Mesothelial cell of epicardium (in vitro differentiated cells): ENCODE data around the gene RAB25. TPM values are rescaled to one million over a fixed set of nuclear protein-coding genes. Genes with fewer than 3 reads are reported as not detected.

Experiments
- DNase-seq, 2 experiments: peaks; one replicate each; pipeline ENCODE4 v3.0.0; 2021; ENCODE audit warnings: low spot score in 2 of 2; ENCODE audit not compliant: unreplicated experiment in 2 of 2
- H3K27ac Mint-ChIP-seq: 2 replicates; pipeline ENCODE4 v1.8.0; 2021; ENCODE audit warnings: mixed read lengths
- H3K27me3 Mint-ChIP-seq: 2 replicates; pipeline ENCODE4 v1.8.0; 2021; ENCODE audit warnings: low read depth, mixed read lengths
- H3K36me3 Mint-ChIP-seq: 2 replicates; pipeline ENCODE4 v1.8.0; 2021; ENCODE audit warnings: mixed read lengths
- H3K4me1 Mint-ChIP-seq: 2 replicates; pipeline ENCODE4 v1.8.0; 2021; ENCODE audit warnings: mixed read lengths
- H3K4me3 Mint-ChIP-seq: 2 replicates; pipeline ENCODE4 v1.8.0; 2021; ENCODE audit warnings: mild to moderate bottlenecking, moderate library complexity, mixed read lengths
- H3K9me3 Mint-ChIP-seq: 2 replicates; pipeline ENCODE4 v1.8.0; 2021; ENCODE audit warnings: mixed read lengths
- CTCF ChIP-seq: fragments of 200-600 bp; sonication (generic); IDR thresholded peaks from one replicate; pipeline ENCODE4 v1.5.0; 2021; ENCODE audit warnings: antibody characterized with exemption; ENCODE audit not compliant: unreplicated experiment
- total RNA-seq: library from RNA; stranded (reverse); gene quantifications from 3 replicates; pipeline ENCODE4 v1.2.1, GENCODE V29; 2021

Gene RAB25
- total RNA-seq, 1 donor from 2014 or later: 51.1 TPM

- peak overlapping the region; percentile 99 for H3K27ac Mint-ChIP-seq
These were observed 42.6 kb downstream of the RAB25 start for GRCh38 chr1:156103521-156103947.

DNA sequence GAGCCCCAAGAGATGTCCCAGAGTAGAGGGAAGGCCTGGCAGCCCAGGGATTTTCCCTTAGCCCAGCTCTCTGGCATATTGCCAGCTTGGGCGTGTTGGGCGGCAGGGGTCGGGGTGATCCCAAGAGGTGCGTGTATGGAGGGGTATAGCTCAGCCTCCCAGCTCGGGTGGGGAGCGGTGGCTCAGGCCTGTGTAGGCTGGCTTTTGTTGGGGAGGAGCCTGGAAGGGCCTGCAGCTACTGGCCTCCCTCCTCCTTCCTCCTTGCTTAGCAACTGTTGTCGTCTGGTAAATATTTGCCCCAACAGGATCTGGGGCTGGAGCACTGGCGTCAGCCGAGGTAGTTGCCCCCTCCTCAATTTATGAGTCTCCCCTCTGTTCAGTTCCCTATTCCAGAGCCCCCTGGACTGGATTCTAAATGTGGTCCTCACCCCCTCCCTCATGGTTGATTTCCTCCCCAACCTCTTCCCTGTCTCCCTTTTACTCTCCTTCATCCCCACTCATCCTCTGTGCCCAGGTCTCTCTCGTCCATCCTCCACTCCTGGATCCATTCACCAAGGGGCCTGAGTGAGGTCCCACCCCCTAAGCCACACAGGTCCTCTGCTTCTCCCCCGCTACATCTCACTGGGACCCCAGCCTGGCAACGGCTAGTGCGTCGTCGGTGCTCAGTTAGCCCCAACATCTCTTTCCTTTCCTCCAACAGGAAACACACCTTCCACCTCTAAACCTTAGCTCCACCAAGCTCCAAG is 43.3 kb downstream of the RAB25 start:
- Mint-ChIP-seq H3K4me3 (peak overlapping the region; percentile 29), H3K36me3 (no peaks in the 10 kb centered on the region), H3K4me1 (peaks cover 62% of the 10 kb centered on the region), H3K27ac (peak overlapping the region; percentile 99), H3K9me3 (no peaks in the 10 kb centered on the region), H3K27me3 (no peaks in the 10 kb centered on the region)
- DNase-seq: peak in 1 of 2 experiments; percentile 78
- TF ChIP-seq CTCF: no peak

More at GRCh38 chr1:156103521-156103947, 42.6 kb downstream of the RAB25 start:
- Mint-ChIP-seq H3K4me1 (peaks cover 62% of the 10 kb centered on the region), H3K4me3 (no peak overlapping the region), H3K27me3 (no peaks in the 10 kb centered on the region), H3K36me3 (no peaks in the 10 kb centered on the region), H3K9me3 (no peaks in the 10 kb centered on the region)
- no peak for DNase-seq
- TF ChIP-seq CTCF: no peak

- Mint-ChIP-seq H3K27ac (peak overlapping the region; percentile 99), H3K4me1 (peaks cover 62% of the 10 kb centered on the region), H3K27me3 (no peaks in the 10 kb centered on the region), H3K9me3 (no peaks in the 10 kb centered on the region), H3K4me3 (peak overlapping the region; percentile 61), H3K36me3 (no peaks in the 10 kb centered on the region)
- no peak for TF ChIP-seq CTCF
- DNase-seq: no peak
These were observed 44.2 kb downstream of the RAB25 start for GRCh38 chr1:156104861-156105832.

- no peak for DNase-seq
- Mint-ChIP-seq H3K9me3 (no peaks in the 10 kb centered on the region), H3K36me3 (no peaks in the 10 kb centered on the region), H3K27me3 (no peaks in the 10 kb centered on the region), H3K4me1 (peaks cover 52% of the 10 kb centered on the region), H3K27ac (peak overlapping the region; percentile 99), H3K4me3 (peak overlapping the region; percentile 48)
- no peak for TF ChIP-seq CTCF
These were observed 45.9 kb downstream of the RAB25 start for GRCh38 chr1:156106624-156107488.

GRCh38 chr1:156108057-156108456 is 47.1 kb downstream of the RAB25 start:
- Mint-ChIP-seq H3K9me3 (no peaks in the 10 kb centered on the region), H3K4me1 (peaks cover 46% of the 10 kb centered on the region), H3K27ac (peak overlapping the region; percentile 99)

More at GRCh38 chr1:156108057-156108456, 47.1 kb downstream of the RAB25 start:
- H3K4me3 Mint-ChIP-seq: no peak overlapping the region
- H3K36me3 Mint-ChIP-seq: no peaks in the 10 kb centered on the region
- no peaks in the 10 kb centered on the region for H3K27me3 Mint-ChIP-seq
- no peak for TF ChIP-seq CTCF
- DNase-seq: no peak
